ENCODE measurements around the gene SLC39A1.

The SLC39A1 gene

DNA sequence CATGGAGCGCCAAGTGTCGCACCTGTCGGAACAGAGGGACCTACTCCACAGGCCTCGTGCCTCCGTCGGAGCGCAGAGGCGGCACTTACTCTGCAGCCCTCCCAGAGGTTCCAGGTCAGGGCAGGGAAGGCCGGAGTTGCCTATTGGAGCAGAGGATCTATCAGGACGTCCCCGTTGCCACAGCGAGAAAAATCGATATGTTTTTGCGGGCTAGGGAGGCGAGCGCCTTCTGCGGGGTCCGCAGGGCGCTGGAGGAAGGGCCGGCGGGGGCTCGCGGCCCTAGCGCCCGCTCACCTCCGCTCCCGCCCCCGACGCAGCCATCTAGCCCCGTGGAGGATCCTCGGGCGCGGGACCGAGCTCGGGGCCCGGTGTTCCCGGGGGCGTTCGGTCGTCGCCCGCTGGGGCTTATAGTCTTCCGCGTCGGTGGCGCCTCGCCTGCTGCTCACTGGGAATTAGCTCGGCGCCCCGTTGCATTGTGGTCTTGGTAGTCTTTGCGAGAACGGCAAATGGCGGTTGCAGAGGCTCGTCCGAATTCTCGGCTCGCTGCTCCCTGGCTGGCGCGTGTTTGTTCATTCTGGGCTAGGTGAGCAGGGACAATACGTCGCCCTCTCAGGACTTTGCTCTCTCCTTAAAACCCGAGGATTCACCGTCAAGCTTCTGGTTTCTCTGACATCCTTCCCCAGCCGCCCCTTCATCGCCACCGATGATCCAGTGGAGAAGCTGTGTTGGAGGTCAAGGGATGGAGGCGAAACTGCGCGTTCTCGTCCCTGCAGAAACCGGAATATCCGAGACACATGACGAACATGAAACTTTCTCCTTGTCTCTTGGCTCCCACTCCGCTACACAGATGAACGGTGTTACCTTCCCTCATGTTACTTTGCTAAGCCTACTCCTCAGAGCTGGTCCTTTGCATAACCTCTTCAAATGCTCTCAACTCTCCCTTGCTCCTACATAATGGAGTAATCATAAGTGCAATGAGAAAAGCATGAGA lies 14.2 kb upstream of the SLC39A1 start, which contains the start of gene JTB:
TSS of gene JTB (minus strand) at position 425 of the 991 bp plus-strand sequence. CDS start at position 3, 422 bp downstream.
- DNase-seq (ENCODE audit: low spot score), result peak; percentile 81

DNA sequence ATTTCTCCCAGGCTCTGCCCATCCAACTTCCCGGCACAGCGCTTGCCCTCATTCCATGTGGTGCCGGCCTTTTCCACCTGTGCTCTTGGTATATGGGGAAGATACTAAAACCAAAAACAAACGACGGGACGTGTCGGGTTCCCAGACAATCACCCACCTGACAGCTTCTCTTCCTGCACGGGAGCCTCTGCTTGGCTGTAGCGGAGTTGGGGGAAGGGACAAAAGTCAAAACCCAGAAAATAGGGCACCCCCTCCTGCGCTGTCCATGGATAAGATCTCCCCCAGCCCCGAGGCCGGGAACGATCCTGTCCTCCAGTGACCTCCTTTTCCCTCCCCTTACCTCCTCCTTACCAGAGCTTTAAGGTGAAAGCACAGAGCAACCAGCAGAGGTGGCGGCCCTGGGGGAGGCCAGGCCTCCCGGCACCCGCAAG lies 13.5 kb upstream of the SLC39A1 start:
- no peak for DNase-seq (ENCODE audit: low spot score)

- DNase-seq (ENCODE audit: low spot score), result no peak
Observed at GRCh38 chr1:153973525-153973924, 10.2 kb upstream of the SLC39A1 start.

GRCh38 chr1:153973071-153973470 lies 9.7 kb upstream of the SLC39A1 start:
- DNase-seq (ENCODE audit: low spot score), result no peak

DNA sequence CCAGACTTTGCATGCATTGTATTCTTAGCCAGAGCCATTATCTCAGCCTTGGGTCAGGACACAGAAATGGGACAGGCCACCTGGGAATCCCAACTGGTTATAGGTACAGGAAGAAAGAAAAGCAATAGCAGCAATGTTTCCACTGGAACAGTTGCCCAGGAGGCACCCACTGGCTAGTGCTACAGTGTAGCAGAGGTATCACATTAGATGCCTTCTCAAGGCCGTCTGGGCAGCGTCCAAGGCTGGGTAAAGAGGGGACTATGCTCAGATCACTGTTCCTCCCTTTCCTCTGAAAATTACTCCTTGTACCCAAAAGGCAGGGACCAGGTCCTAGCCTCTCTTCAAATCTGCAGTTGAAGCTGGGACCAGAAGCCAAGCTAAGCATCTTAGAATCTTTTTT lies 7.0 kb upstream of the SLC39A1 start:
- DNase-seq (ENCODE audit: low spot score), result no peak

- no peak for DNase-seq (ENCODE audit: low spot score)
Observed at GRCh38 chr1:153968972-153969371, 5.6 kb upstream of the SLC39A1 start.

DNA sequence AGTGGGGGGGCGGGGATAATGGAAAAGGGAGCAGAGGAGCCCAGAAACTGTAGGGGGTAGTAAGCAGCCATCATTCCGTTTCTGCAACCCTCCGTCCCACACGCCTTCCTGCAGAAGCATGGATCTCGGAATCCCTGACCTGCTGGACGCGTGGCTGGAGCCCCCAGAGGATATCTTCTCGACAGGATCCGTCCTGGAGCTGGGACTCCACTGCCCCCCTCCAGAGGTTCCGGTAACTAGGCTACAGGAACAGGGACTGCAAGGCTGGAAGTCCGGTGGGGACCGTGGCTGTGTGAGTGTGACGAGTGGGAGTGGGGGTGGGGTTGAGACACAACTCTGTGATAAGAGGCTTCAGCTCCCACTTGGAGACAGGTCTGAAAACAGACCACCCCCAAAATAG lies 5.1 kb upstream of the SLC39A1 start:
- DNase-seq (ENCODE audit: low spot score), result no peak

DNA sequence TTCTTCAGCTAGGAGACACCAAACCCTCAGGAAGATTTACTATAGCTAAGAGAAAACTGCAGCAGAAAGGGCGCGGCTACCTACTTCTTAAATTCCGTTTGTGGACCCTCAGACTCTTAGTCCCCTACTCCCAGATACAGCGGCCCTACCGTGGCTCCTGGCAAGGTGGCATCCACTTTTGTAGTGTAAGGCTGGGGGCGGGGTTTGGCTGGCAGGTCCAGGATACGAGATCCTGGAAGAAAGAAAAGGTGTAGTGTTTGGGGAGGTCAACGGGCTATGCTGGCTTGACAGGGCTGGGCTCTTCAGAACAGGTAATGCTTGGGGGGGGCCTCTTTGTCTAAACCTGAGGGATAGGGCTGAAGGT lies 4.6 kb upstream of the SLC39A1 start:
- DNase-seq (ENCODE audit: low spot score), result no peak

GRCh38 chr1:153967107-153967999 lies 4.0 kb upstream of the SLC39A1 start, which contains the start of gene CREB3L4:
CREB3L4 (plus strand) TSS chr1:153967902; CDS start chr1:153968526, 624 bp downstream.
- DNase-seq (ENCODE audit: low spot score), result peak; percentile 86

- DNase-seq (ENCODE audit: low spot score), result no peak
Observed at GRCh38 chr1:153963850-153964331, 554 bp upstream of the SLC39A1 start.

GRCh38 chr1:153962088-153963029 lies 978 bp downstream of the SLC39A1 start:
- no peak for DNase-seq (ENCODE audit: low spot score)

- DNase-seq (ENCODE audit: low spot score), result no peak
Observed at GRCh38 chr1:153961421-153961820, 1.9 kb downstream of the SLC39A1 start.

DNA sequence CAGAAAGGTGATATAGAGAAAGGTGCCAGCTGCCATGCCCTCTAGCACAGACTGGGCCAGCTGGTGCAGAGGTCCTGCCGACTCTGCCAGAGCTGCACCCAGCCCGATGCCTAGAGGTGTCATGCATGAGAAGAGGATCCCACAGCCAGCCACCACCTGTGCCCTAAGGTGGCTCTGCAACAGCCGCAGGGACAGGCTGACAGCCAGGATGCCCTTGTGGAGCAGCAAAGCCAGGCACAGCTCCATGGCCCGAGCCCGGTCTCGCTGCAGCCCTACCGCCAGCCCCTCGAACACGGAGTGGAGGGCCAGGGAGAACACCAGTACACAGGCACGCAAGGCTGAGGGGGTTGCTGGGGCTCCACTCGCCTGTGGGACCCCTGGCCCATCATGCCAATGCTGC lies 3.1 kb downstream of the SLC39A1 start:
- DNase-seq (ENCODE audit: low spot score), result no peak

DNA sequence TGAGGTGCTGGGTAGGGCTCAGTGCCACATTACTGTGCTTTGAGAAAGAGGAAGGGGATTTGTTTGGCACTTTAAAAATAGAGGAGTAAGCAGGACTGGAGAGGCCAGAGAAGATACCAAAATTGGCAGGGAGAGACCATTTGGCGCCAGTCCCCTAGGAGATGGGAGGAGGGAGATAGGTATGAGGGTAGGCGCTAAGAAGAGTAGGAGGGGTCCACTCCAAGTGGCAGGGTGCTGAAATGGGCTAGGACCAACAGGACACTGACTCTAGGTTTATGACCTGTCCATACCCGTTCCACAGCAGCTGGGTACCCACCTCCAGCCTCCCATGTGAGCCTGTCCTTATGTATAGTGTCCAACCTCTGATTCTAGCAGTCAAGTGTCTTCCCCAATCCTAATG lies 3.9 kb downstream of the SLC39A1 start:
- no peak for DNase-seq (ENCODE audit: low spot score)

- no peak for DNase-seq (ENCODE audit: low spot score)
Observed at GRCh38 chr1:153958961-153959260, 4.4 kb downstream of the SLC39A1 start.

DNA sequence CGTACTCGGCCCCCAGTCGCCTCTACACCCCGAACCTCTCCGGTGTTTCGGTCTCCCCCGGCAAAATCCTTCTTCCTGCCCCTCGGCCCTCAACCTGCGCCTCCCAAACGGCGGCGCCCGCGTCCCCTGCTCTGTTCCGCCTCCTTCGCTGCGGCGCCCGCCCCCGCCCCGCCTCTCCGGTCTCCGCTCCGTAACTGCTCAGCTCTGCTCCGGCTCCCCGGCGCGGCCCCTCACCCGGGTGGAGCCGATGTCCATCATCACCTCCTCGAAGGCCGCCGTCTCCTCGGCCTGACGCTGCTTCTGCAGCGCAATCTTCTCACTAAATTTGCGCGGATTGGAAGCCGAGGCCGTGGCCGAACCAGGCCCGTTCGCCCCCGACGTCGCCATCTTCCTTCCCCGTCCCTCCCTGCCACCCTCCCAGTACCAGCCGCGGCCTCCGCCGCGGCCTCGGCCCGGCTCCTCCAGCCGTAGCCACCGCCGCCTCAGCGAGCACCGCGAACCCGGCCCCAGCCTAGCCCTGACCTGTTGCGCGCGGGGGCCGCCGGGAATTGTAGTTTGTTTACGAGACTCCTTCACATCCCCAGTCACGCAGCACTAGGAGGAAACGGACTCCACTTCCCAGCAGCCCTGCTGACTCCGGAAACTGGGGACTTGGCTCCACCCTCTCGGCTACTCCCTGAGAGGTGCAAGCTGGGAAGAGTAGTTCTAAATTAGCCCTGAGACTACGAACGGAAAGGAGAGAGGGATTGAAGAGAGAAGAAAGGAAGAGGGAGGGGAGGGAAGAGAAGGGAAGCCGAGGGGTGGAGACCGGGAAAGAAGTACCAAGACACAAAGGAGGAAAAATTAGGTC lies 5.0 kb downstream of the SLC39A1 start, which contains the start of gene CRTC2:
TSS of gene CRTC2 (minus strand) at position 502 of the 850 bp plus-strand sequence. CDS start at position 387, 115 bp downstream.
- DNase-seq (ENCODE audit: low spot score), result peak; percentile 99

GRCh38 chr1:153957744-153958110 lies 5.6 kb downstream of the SLC39A1 start:
- DNase-seq (ENCODE audit: low spot score), result no peak

DNA sequence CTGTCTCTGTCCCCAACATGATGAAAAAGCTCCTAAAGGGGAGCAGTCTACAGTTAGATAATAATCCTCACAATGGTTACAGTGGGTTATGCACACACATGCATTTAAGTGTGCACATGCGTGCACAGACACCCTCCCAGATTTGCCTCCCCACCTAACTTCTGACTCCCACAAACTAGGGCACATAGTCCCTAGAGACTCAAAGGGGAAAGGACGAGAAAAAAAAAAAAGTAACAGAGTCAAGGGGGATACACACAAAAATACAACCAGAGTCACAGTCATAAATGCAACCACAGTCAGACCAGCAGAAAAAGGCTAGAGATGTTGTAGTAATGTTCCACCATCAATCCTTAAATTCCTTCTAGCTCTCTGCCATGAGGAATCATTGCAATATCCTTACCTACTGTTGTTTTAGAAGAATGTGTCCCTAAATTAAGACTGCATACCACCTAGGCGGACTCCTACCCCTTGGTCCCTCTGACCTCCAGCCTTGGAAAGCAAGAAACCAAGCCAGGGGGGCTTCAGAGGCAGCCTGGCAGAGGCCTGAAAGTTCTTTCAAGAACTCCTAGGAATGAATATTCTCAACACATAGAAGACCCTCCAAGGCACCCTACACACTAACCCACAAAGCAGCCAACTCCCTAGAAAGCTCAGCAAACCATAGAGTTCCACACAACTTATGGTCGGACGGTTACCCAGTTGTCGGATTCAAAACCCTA lies 6.2 kb downstream of the SLC39A1 start:
- DNase-seq (ENCODE audit: low spot score), result no peak

GRCh38 chr1:153954826-153955225 lies 8.5 kb downstream of the SLC39A1 start:
- no peak for DNase-seq (ENCODE audit: low spot score)
